ENCODE data around the gene ELAVL4. TPM values are rescaled to one million over a fixed set of nuclear protein-coding genes. Genes with fewer than 3 reads are reported as not detected.

The ELAVL4 gene
- total and polyA plus RNA-seq, 2 donors (not counting 3 experiments of a cell fraction or from before 2014, with no cell fraction given), result not detected

DNA sequence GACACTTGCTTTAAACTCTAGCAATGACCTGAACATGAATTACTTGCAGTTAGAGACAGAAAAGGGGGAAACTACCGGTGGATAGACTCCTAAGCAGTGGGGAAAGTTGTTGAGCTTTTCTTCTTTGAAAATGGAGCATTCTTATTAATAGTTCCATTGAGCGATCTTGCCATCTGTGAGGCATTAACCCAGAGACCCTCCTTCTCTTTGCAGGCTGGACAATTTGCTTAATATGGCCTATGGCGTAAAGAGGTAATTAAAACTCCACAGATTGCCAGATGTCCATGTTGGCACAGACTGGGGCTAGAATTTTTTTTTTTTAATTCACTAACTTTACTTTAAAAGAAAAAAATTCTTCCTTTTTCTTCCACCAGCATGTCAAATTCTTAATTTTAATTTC is 88.5 kb downstream of the ELAVL4 start:
- BruUV-seq (replicated peaks), result no TSS peak
- Histone ChIP-seq H3K27ac (ENCODE audit: insufficient read depth, low read depth, low read length) (no peak overlapping the region), H3K4me2 (ENCODE audit: insufficient read depth, low read length) (no peak overlapping the region), H3K9ac (replicated peaks; ENCODE audit: extremely low read depth, insufficient read depth, low read length) (no peak overlapping the region), H3K27me3 (ENCODE audit: control insufficient read depth in 2 of 2, insufficient read depth in 2 of 2, low read length in 2 of 2) (no peaks in the 10 kb centered on the region), H3K4me3 (replicated peaks in 1 of 3; ENCODE audit: insufficient read depth in 1 of 3, low read depth in 1 of 3, low read length in 3 of 3) (no peak overlapping the region), H3K9me1 (replicated peaks; ENCODE audit: control insufficient read depth, extremely low read depth, insufficient read depth, low read length) (no peaks in the 10 kb centered on the region), H3K9me3 (replicated peaks; ENCODE audit: control insufficient read depth, insufficient read depth, low read length) (no peaks in the 10 kb centered on the region), H3K79me2 (ENCODE audit: control insufficient read depth, insufficient read depth, low read length) (no peaks in the 10 kb centered on the region), H3K4me1 (ENCODE audit: control insufficient read depth, extremely low read depth, insufficient read depth, low read length) (no peaks in the 10 kb centered on the region), H4K20me1 (replicated peaks; ENCODE audit: control insufficient read depth, extremely low read depth, insufficient read depth, low read length) (no peaks in the 10 kb centered on the region), H3K36me3 (ENCODE audit: control insufficient read depth in 2 of 2, extremely low read depth in 1 of 2, insufficient read depth in 2 of 2, low read length in 2 of 2) (no peaks in the 10 kb centered on the region), H2AFZ (ENCODE audit: low read depth, low read length) (no peak overlapping the region)
- DNase-seq (ENCODE audit: low read depth, low spot score), result no peak
- no peak for TF ChIP-seq GATA2 (IDR thresholded peaks at IDR 0.05; ENCODE audit: insufficient read depth, insufficient read length, low read depth, low read length)
- TF ChIP-seq FOS (IDR thresholded peaks at IDR 0.05; ENCODE audit: borderline replicate concordance, insufficient read depth, low read length), result no peak
- no peak for TF ChIP-seq EZH2 (IDR thresholded peaks at IDR 0.05; ENCODE audit: borderline replicate concordance, low read depth, low read length, severe bottlenecking)
- no peak for TF ChIP-seq MYC (IDR thresholded peaks at IDR 0.05; ENCODE audit: low read depth, low read length)
- no peak for TF ChIP-seq POLR2AphosphoS5 (IDR thresholded peaks at IDR 0.05; ENCODE audit: insufficient read depth, low read depth, low read length)
- TF ChIP-seq, protein P1, sequence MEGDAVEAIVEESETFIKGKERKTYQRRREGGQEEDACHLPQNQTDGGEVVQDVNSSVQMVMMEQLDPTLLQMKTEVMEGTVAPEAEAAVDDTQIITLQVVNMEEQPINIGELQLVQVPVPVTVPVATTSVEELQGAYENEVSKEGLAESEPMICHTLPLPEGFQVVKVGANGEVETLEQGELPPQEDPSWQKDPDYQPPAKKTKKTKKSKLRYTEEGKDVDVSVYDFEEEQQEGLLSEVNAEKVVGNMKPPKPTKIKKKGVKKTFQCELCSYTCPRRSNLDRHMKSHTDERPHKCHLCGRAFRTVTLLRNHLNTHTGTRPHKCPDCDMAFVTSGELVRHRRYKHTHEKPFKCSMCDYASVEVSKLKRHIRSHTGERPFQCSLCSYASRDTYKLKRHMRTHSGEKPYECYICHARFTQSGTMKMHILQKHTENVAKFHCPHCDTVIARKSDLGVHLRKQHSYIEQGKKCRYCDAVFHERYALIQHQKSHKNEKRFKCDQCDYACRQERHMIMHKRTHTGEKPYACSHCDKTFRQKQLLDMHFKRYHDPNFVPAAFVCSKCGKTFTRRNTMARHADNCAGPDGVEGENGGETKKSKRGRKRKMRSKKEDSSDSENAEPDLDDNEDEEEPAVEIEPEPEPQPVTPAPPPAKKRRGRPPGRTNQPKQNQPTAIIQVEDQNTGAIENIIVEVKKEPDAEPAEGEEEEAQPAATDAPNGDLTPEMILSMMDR (IDR thresholded peaks at IDR 0.05; ENCODE audit: extremely low read depth in 1 of 2, insufficient read depth in 1 of 2, low read depth in 1 of 2, low read length in 2 of 2), result no peak
- no peak for TF ChIP-seq POLR2A (IDR thresholded peaks at IDR 0.05; ENCODE audit: low read depth, low read length)
- TF ChIP-seq JUN (IDR thresholded peaks at IDR 0.05; ENCODE audit: borderline replicate concordance, insufficient read depth, insufficient read length, low read depth), result no peak
- TF ChIP-seq, protein P2, sequence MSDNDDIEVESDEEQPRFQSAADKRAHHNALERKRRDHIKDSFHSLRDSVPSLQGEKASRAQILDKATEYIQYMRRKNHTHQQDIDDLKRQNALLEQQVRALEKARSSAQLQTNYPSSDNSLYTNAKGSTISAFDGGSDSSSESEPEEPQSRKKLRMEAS (IDR thresholded peaks at IDR 0.05; ENCODE audit: insufficient read depth, insufficient read length), result no peak
- POLR2A ChIA-PET, result no interaction called here
- CTCF ChIA-PET, result no interaction called here
- dilution Hi-C loops (cut with MboI; ENCODE audit: extremely low pct_ligation_motif_present, low sequenced_read_pairs), result no loop called here
- no peak for FAIRE-seq
- intact Hi-C loops (cut with micrococcal nuclease), result no loop called here
